MM.1S (cell line): Measurements from ENCODE around the gene FBXO34.

Source experiments
- CTCF ChIP-seq: fragments of 300-600 bp; sonication (generic); IDR thresholded peaks from 2 replicates; pipeline ENCODE4 v1.5.1; 2016; ENCODE audit warnings: antibody characterized with exemption, low read length, mixed read lengths
- EZH2 ChIP-seq: fragments of 300-600 bp; sonication (generic); optimal IDR thresholded peaks from 2 replicates; pipeline ENCODE3; 2017; ENCODE audit warnings: low read depth, mild to moderate bottlenecking, antibody characterized with exemption, low read length, mixed read lengths
- EZH2phosphoT487 ChIP-seq: fragments of 300-600 bp; sonication (generic); IDR thresholded peaks from 2 replicates; pipeline ENCODE4 v1.6.1; 2018; ENCODE audit warnings: antibody characterized with exemption, low read length

GRCh38 chr14:55374771-55375170 is 103.5 kb downstream of the FBXO34 start:
- TF ChIP-seq CTCF (no peak), EZH2phosphoT487 (no peak), EZH2 (no peak)
